Activated B cell treated with CpG ODN at 0.5 μM for 24 hours (primary cell): ENCODE results near the gene PAN2. TPM values are rescaled to one million over a fixed set of nuclear protein-coding genes. Genes with fewer than 3 reads are reported as not detected.

Experiments used
- ATAC-seq: fragments of 200-7000 bp; cut with Tn5 transposase; one replicate; pipeline ENCODE4 v1.10.0; 2021; ENCODE audit warnings: low read depth, mild to moderate bottlenecking, moderate library complexity
- CTCF ChIA-PET: fragments of 350-600 bp; sonication (Branson Sonifier 250); formaldehyde crosslinking; loops from one replicate; lab custom pipeline; 2021; ENCODE audit warnings: antibody characterized with exemption; lab: Charles Lee
- POLR2A ChIA-PET: fragments of 350-600 bp; sonication (Branson Sonifier 250); formaldehyde crosslinking; loops from one replicate; lab custom pipeline; 2021; ENCODE audit warnings: antibody characterized with exemption; lab: Charles Lee
- DNase-seq: peaks from one replicate; pipeline ENCODE4 v3.0.0; 2022
- H3K27ac Mint-ChIP-seq: one replicate; pipeline ENCODE4 v1.8.0; 2020; ENCODE audit warnings: mixed read lengths
- H3K27me3 Mint-ChIP-seq: one replicate; pipeline ENCODE4 v1.8.0; 2021; ENCODE audit warnings: mixed read lengths
- H3K36me3 Mint-ChIP-seq: one replicate; pipeline ENCODE4 v1.8.0; 2021; ENCODE audit warnings: low read depth, mixed read lengths
- H3K4me1 Mint-ChIP-seq: one replicate; pipeline ENCODE4 v1.8.0; 2021; ENCODE audit warnings: mixed read lengths
- H3K4me3 Mint-ChIP-seq: one replicate; pipeline ENCODE4 v1.8.0; 2020; ENCODE audit warnings: mild to moderate bottlenecking, mixed read lengths
- H3K9me3 Mint-ChIP-seq: one replicate; pipeline ENCODE4 v1.8.0; 2020; ENCODE audit warnings: mixed read lengths
- CTCF ChIP-seq: fragments of 200-600 bp; IDR thresholded peaks from one replicate; pipeline ENCODE4 v1.8.0; 2022; ENCODE audit warnings: antibody characterized with exemption, mild to moderate bottlenecking
- intact Hi-C: fragments of 100-400 bp; cut with micrococcal nuclease; formaldehyde crosslinking; loops from one replicate; pipeline ENCODE4 v1.15.1; 2024
- total RNA-seq: library from RNA; stranded (reverse); gene quantifications from 2 replicates; pipeline ENCODE4 v1.2.3, GENCODE V29; 2022

PAN2 gene
- total RNA-seq, 1 donor from 2014 or later, result 98.9 TPM

GRCh38 chr12:56304276-56304675 is 29.5 kb downstream of the PAN2 start:
- POLR2A ChIA-PET, result no interaction called here
- ATAC-seq (no peak), DNase-seq (no peak)
- no peaks in the 10 kb centered on the region for H3K9me3 Mint-ChIP-seq
- intact Hi-C loops, result no loop called here
- no peak overlapping the region for H3K27ac Mint-ChIP-seq
- TF ChIP-seq CTCF, result no peak
- H3K4me3 Mint-ChIP-seq, result no peak overlapping the region
- CTCF ChIA-PET, result no interaction called here
- H3K4me1 Mint-ChIP-seq, result peaks cover 25% of the 10 kb centered on the region
- H3K36me3 Mint-ChIP-seq, result peaks cover 26% of the 10 kb centered on the region
- H3K27me3 Mint-ChIP-seq, result no peaks in the 10 kb centered on the region

DNA sequence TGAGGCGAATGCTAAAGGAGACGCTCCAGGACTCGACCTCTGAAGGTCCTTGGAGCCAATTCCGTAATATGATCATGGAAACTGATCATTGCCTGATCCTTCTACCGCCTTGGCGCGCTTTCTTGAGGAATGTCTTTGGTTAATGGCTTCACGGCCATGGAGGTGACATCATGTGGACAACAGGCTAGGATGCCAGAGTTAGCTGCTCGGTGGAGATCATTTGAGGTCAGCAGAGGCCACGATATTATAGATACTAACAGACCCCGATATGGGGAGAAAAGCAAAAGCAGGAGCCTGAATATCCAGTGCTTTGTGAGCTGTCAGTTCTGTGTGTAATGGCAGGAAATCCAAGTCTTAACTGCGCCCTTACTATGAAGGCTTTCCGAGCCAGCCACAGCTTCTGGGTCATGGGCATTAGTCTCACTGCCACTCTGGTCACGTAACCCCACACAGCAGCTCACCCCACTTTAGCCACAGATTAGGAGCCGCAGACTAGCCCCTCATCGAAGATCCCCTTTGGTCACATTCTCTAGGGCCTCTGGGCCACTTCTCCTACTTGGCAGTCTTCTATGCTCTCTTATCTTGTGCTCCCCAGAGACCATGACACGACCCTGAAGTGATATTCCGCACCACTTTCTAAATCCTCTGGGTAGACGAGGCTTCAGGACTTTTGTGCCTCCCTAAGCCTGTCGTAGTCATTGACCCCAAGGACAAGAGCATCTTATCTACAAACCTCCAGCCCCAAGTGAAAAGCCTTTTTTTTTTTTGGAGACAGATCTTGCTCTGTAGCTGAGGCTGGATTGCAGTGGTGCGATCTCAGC is 32.9 kb downstream of the PAN2 start:
- DNase-seq (no peak), ATAC-seq (no peak)
- POLR2A ChIA-PET, result interaction anchor here (0.5 to 3.2 kb wide), 11 partner anchors 33 to 810 kb away, joined by 3 to 18 read pairs (median 6); partner anchors contain the start of genes IL23A, PAN2, SPRYD4 and STAT2
- intact Hi-C loops, result loop anchor here (1.0 to 2.0 kb wide), 14 partner anchors 14 to 328 kb away; partner anchors contain the start of genes ANKRD52, IL23A, PAN2 and RNF41
- Mint-ChIP-seq H3K4me1 (peaks cover 59% of the 10 kb centered on the region), H3K27me3 (no peaks in the 10 kb centered on the region), H3K9me3 (no peaks in the 10 kb centered on the region), H3K4me3 (peak overlapping the region; percentile 96), H3K36me3 (peaks cover 28% of the 10 kb centered on the region), H3K27ac (peak overlapping the region; percentile 97)
- no peak for TF ChIP-seq CTCF
- CTCF ChIA-PET, result interaction anchor here (0.9 kb wide), 1 partner anchor 43 kb away, joined by 3 read pairs; the partner anchor contains the start of gene ANKRD52

GRCh38 chr12:56299853-56300643 is 33.8 kb downstream of the PAN2 start, which contains the start of gene CS:
Gene CS (minus strand): TSS chr12:56300330. CDS start chr12:56300201, 129 bp downstream.
- no peaks in the 10 kb centered on the region for H3K27me3 Mint-ChIP-seq
- H3K4me1 Mint-ChIP-seq, result peaks cover 59% of the 10 kb centered on the region
- ChIA-PET CTCF (no interaction called here), POLR2A (interaction anchor here (0.5 to 3.2 kb wide), 19 partner anchors 9 to 811 kb away, joined by 3 to 18 read pairs (median 5); partner anchors contain the start of genes DNAJC14, ESYT1, IL23A and PAN2)
- DNase-seq, result peak; percentile 97
- no peaks in the 10 kb centered on the region for H3K9me3 Mint-ChIP-seq
- TF ChIP-seq CTCF, result no peak
- peak within 1 kb of the TSS; percentile 97 for H3K27ac Mint-ChIP-seq
- H3K4me3 Mint-ChIP-seq, result peak within 1 kb of the TSS; percentile 96
- intact Hi-C loops, result loop anchor here (1.0 to 2.0 kb wide), 14 partner anchors 13 to 327 kb away; partner anchors contain the start of genes ANKRD52, IL23A, PAN2 and RNF41
- ATAC-seq, result peak; percentile 96
- H3K36me3 Mint-ChIP-seq, result peaks cover 25% of the 10 kb centered on the region

GRCh38 chr12:56299308-56299852 is 34.4 kb downstream of the PAN2 start:
- Mint-ChIP-seq H3K4me1 (peaks cover 59% of the 10 kb centered on the region), H3K4me3 (peak overlapping the region; percentile 96), H3K27ac (peak overlapping the region; percentile 97), H3K36me3 (peaks cover 26% of the 10 kb centered on the region), H3K9me3 (no peaks in the 10 kb centered on the region), H3K27me3 (no peaks in the 10 kb centered on the region)
- CTCF ChIA-PET, result interaction anchor here (1.1 to 1.4 kb wide), 2 partner anchors 111 to 165 kb away, joined by 3 to 4 read pairs; no protein-coding TSS in a partner anchor
- no peak for TF ChIP-seq CTCF
- ATAC-seq (no peak), DNase-seq (no peak)
- POLR2A ChIA-PET, result interaction anchor here (0.6 to 3.2 kb wide), 18 partner anchors 8 to 470 kb away, joined by 3 to 18 read pairs (median 6); partner anchors contain the start of genes DNAJC14, ESYT1, IL23A and PAN2
- intact Hi-C loops, result no loop called here
